H1 (cell line): ENCODE results near the gene SLIT3. TPM values are rescaled to one million over a fixed set of nuclear protein-coding genes. Genes with fewer than 3 reads are reported as not detected.

Experiments used
- CTCF ChIA-PET: fragments of 300-600 bp; sonication (Branson Sonifier 250); formaldehyde crosslinking; loops from one replicate; lab custom pipeline; 2021; ENCODE audit not compliant: partially characterized antibody; lab: Charles Lee
- POLR2A ChIA-PET: fragments of 300-600 bp; sonication (Branson Sonifier 250); formaldehyde crosslinking; loops from one replicate; lab custom pipeline; 2021; ENCODE audit warnings: inconsistent platforms; ENCODE audit not compliant: partially characterized antibody; lab: Charles Lee
- DNase-seq, 2 experiments: peaks; one replicate each; pipeline versions ENCODE4 v3.0.0 to v3.0.0-alpha.2; 2010 to 2022; ENCODE audit warnings: low spot score in 2 of 2, low read depth in 1 of 2, mixed read lengths in 1 of 2
- FAIRE-seq: peaks from 2 replicates; lab custom pipeline; 2011; peaks lifted over from hg19 to GRCh38; lab: Jason Lieb, UNC
- H2AFZ ChIP-seq: 2 replicates; pipeline ENCODE4 v1.8.1; 2012; ENCODE audit warnings: low read length, inconsistent platforms
- H2AK5ac ChIP-seq: 2 replicates; pipeline ENCODE4 v1.6.1; 2013; ENCODE audit warnings: low read depth, low read length
- H2BK120ac ChIP-seq: replicated peaks from 2 replicates; pipeline ENCODE3; 2013; ENCODE audit warnings: low read depth, low read length, inconsistent platforms
- H2BK12ac ChIP-seq: 2 replicates; pipeline ENCODE4 v1.6.1; 2013; ENCODE audit warnings: low read depth, low read length
- H2BK15ac ChIP-seq: 2 replicates; pipeline ENCODE4 v1.6.1; 2013; ENCODE audit warnings: low read length
- H2BK20ac ChIP-seq: 2 replicates; pipeline ENCODE4 v1.6.1; 2013; ENCODE audit warnings: low read length
- H2BK5ac ChIP-seq: 2 replicates; pipeline ENCODE4 v1.6.1; 2013; ENCODE audit warnings: low read depth, low read length
- H3K14ac ChIP-seq: 2 replicates; pipeline ENCODE4 v1.6.1; 2013; ENCODE audit warnings: inconsistent platforms; ENCODE audit not compliant: insufficient read length
- H3K18ac ChIP-seq: 2 replicates; pipeline ENCODE4 v1.6.1; 2013; ENCODE audit warnings: low read length; ENCODE audit errors: extremely low read depth
- H3K23ac ChIP-seq: 2 replicates; pipeline ENCODE4 v1.6.1; 2013; ENCODE audit warnings: inconsistent platforms; ENCODE audit not compliant: insufficient read length
- H3K23me2 ChIP-seq: 2 replicates; pipeline ENCODE4 v1.6.1; 2013; ENCODE audit warnings: low read depth, low read length
- H3K27ac ChIP-seq: 2 replicates; pipeline ENCODE4 v1.6.1; 2011; ENCODE audit warnings: low read depth, low read length, inconsistent platforms
- H3K27me3 ChIP-seq, 4 experiments: replicated peaks in 1 of 4; 1 replicate in 1 of 4; 2 replicates in 3 of 4; pipeline versions ENCODE4 v1.6.1 to v1.8.1; 2011 to 2013; ENCODE audit warnings: low read length in 3 of 4, mild to moderate bottlenecking in 3 of 4, inconsistent platforms in 2 of 4, mixed read lengths in 2 of 4, moderate library complexity in 1 of 4; ENCODE audit not compliant: control insufficient read depth in 3 of 4, insufficient read depth in 3 of 4; ENCODE audit errors: extremely low read depth in 1 of 4
- H3K36me3 ChIP-seq, 4 experiments: 2 replicates each; pipeline versions ENCODE4 v1.6.1 to v1.8.1; 2011 to 2013; ENCODE audit warnings: mild to moderate bottlenecking in 4 of 4, low read length in 3 of 4, moderate library complexity in 2 of 4, control low read depth in 1 of 4, inconsistent platforms in 1 of 4; ENCODE audit not compliant: insufficient read depth in 4 of 4, control insufficient read depth in 2 of 4
- H3K4ac ChIP-seq: replicated peaks from 2 replicates; pipeline ENCODE3; 2013; ENCODE audit warnings: low read length, low read depth, mixed read lengths, inconsistent platforms; ENCODE audit not compliant: insufficient read length
- H3K4me1 ChIP-seq, 4 experiments: replicated peaks in 1 of 4; 1 replicate in 1 of 4; 2 replicates in 3 of 4; pipeline versions ENCODE4 v1.6.1 to v1.8.1; 2011 to 2013; ENCODE audit warnings: low read length in 3 of 4, inconsistent platforms in 2 of 4, mixed read lengths in 1 of 4; ENCODE audit not compliant: insufficient read depth in 4 of 4, control insufficient read depth in 3 of 4
- H3K4me2 ChIP-seq, 2 experiments: 2 replicates each; pipeline versions ENCODE4 v1.6.1 to v1.8.1; 2011 to 2013; ENCODE audit warnings: low read depth in 2 of 2, low read length in 2 of 2, control low read depth in 1 of 2, inconsistent platforms in 1 of 2, mild to moderate bottlenecking in 1 of 2; ENCODE audit not compliant: insufficient read depth in 1 of 2
- H3K4me3 ChIP-seq, 4 experiments: fragments of 200-600, 300-600 bp in 1 of 4; sonication (generic), shearing (Covaris generic), sonication (Bioruptor Twin) in 1 of 4; 2 replicates each; pipeline versions ENCODE4 v1.5.1 to v1.8.1; 2011 to 2016; ENCODE audit warnings: low read length in 4 of 4, low read depth in 3 of 4, control low read depth in 2 of 4, inconsistent platforms in 2 of 4, mild to moderate bottlenecking in 2 of 4, mixed read lengths in 1 of 4, moderate library complexity in 1 of 4; ENCODE audit not compliant: insufficient read depth in 2 of 4; ENCODE audit errors: extremely low read depth in 1 of 4
- H3K56ac ChIP-seq: replicated peaks from 2 replicates; pipeline ENCODE3; 2013; ENCODE audit warnings: low read depth, mild to moderate bottlenecking, mixed read lengths, low read length, inconsistent platforms; ENCODE audit not compliant: insufficient read length
- H3K79me1 ChIP-seq: 2 replicates; pipeline ENCODE4 v1.6.1; 2013; ENCODE audit warnings: low read depth, low read length, control low read depth
- H3K79me2 ChIP-seq, 2 experiments: 2 replicates each; pipeline versions ENCODE4 v1.6.1 to v1.8.1; 2012 to 2013; ENCODE audit warnings: low read length in 2 of 2, mild to moderate bottlenecking in 2 of 2, inconsistent platforms in 1 of 2; ENCODE audit not compliant: insufficient read depth in 2 of 2, control insufficient read depth in 1 of 2
- H3K9ac ChIP-seq, 4 experiments: replicated peaks in 1 of 4; 1 replicate in 1 of 4; 2 replicates in 3 of 4; pipeline versions ENCODE4 v1.6.1 to v1.8.1; 2011 to 2013; ENCODE audit warnings: low read depth in 3 of 4, low read length in 3 of 4, control low read depth in 2 of 4, mild to moderate bottlenecking in 2 of 4, moderate library complexity in 2 of 4, inconsistent platforms in 1 of 4; ENCODE audit errors: extremely low read depth in 1 of 4
- H3K9me3 ChIP-seq, 2 experiments: 2 replicates each; pipeline versions ENCODE4 v1.6.1 to v1.8.1; 2012 to 2013; ENCODE audit warnings: mild to moderate bottlenecking in 2 of 2, moderate library complexity in 2 of 2, control low read depth in 1 of 2, inconsistent platforms in 1 of 2, low read depth in 1 of 2, low read length in 1 of 2, mixed read lengths in 1 of 2; ENCODE audit not compliant: insufficient read depth in 2 of 2
- H4K20me1 ChIP-seq, 2 experiments: replicated peaks in 1 of 2; 2 replicates each; pipeline versions ENCODE3 to v1.8.1; 2011 to 2013; ENCODE audit warnings: inconsistent platforms in 2 of 2, low read length in 2 of 2, mild to moderate bottlenecking in 1 of 2; ENCODE audit not compliant: insufficient read depth in 2 of 2, control insufficient read depth in 1 of 2
- H4K5ac ChIP-seq: 2 replicates; pipeline ENCODE4 v1.6.1; 2013; ENCODE audit warnings: low read length, low read depth, mixed read lengths, inconsistent platforms; ENCODE audit not compliant: insufficient read length
- H4K8ac ChIP-seq: 2 replicates; pipeline ENCODE4 v1.8.0; 2013; ENCODE audit warnings: mild to moderate bottlenecking, moderate library complexity, low read length, inconsistent platforms; ENCODE audit not compliant: insufficient read depth; ENCODE audit errors: extremely low read depth
- H4K91ac ChIP-seq: replicated peaks from 2 replicates; pipeline ENCODE3; 2013; ENCODE audit warnings: low read length, mixed read lengths, inconsistent platforms; ENCODE audit not compliant: insufficient read length
- CTCF ChIP-seq, 3 experiments: IDR thresholded peaks; 1 replicate in 2 of 3; 2 replicates in 1 of 3; pipeline versions ENCODE4 v1.5.1 to v1.6.1; 2011; ENCODE audit warnings: low read length in 3 of 3, mild to moderate bottlenecking in 3 of 3, inconsistent platforms in 2 of 3, low read depth in 1 of 3, moderate library complexity in 1 of 3; ENCODE audit not compliant: insufficient read depth in 1 of 3; ENCODE audit errors: control extremely low read depth in 1 of 3
- RBBP5 ChIP-seq: IDR thresholded peaks from 2 replicates; pipeline ENCODE4 v1.7.1; 2012; ENCODE audit warnings: low read depth, mild to moderate bottlenecking, inconsistent platforms, low read length, moderate library complexity, borderline replicate concordance
- RXRA ChIP-seq: IDR thresholded peaks from 2 replicates; pipeline ENCODE4 v1.6.1; 2011; ENCODE audit warnings: low read depth, mild to moderate bottlenecking, low read length, moderate library complexity; ENCODE audit not compliant: insufficient read depth
- SP4 ChIP-seq: IDR thresholded peaks from 2 replicates; pipeline ENCODE4 v1.6.1; 2012; ENCODE audit warnings: low read length, inconsistent platforms
- WGBS, 2 experiments: shearing (Covaris generic) in 1 of 2; methylation state at CpG; one replicate each; pipeline versions ENCODE4 v1.1.6 to v1.1.7; 2013 to 2015; ENCODE audit warnings: low lambda C conversion rate in 2 of 2, mixed read lengths in 2 of 2, inconsistent platforms in 1 of 2, low coverage in 1 of 2, missing lambda C conversion rate in 1 of 2; ENCODE audit not compliant: insufficient replicate concordance in 2 of 2, insufficient coverage in 1 of 2, insufficient read length in 1 of 2; ENCODE audit errors: extremely low coverage in 1 of 2, missing lambda C conversion rate in 1 of 2; 5-methylcytosine and 5-hydroxymethylcytosine counted together
- polyA plus RNA-seq, 7 experiments: library from polyadenylated mRNA; depleted of rRNA in 3 of 7; stranded (reverse) in 5 of 7; unstranded in 2 of 7; fragments of >200 nt in 5 of 7; fragments of 200-250 nt in 2 of 7; gene quantifications; 1 replicate in 5 of 7; 2 replicates in 1 of 7; 4 replicates in 1 of 7; pipeline versions ENCODE4 v1.2.1 to v1.2.3, GENCODE V29; 2011 to 2013; ENCODE audit warnings: missing spikeins in 2 of 7, mixed read lengths in 2 of 7
- total RNA-seq: library from RNA; stranded (reverse); fragmentation: NEBNext Ultra II Directional; extraction: Animal tissue kit (Norgen Biotek cat#: 25700); gene quantifications from 2 replicates; pipeline ENCODE4 v1.2.1, GENCODE V29; 2021

SLIT3 gene
- total and polyA plus RNA-seq, 2 of the 8 experiments (the other 6 are each of a cell fraction or from before 2014, with no cell fraction given), result 1.1 to 1.2 TPM

GRCh38 chr5:168844922-168845296, 456.0 kb downstream of the SLIT3 start:
- no peak overlapping the region for H3K4me2 ChIP-seq
- no peak overlapping the region for H2BK15ac ChIP-seq
- TF ChIP-seq RXRA (no peak), SP4 (no peak), CTCF (IDR thresholded peaks at IDR 0.05; ENCODE audit: control extremely low read depth in 1 of 3, insufficient read depth in 1 of 3, low read depth in 1 of 3, low read length in 3 of 3) (no peak), RBBP5 (no peak)
- no peaks in the 10 kb centered on the region for H4K20me1 ChIP-seq
- no peaks in the 10 kb centered on the region for H3K79me1 ChIP-seq
- no peak overlapping the region for H2BK5ac ChIP-seq
- FAIRE-seq (no peak), DNase-seq (no peak)
- H3K23ac ChIP-seq, result no peak overlapping the region
- peaks cover 0 to 2% (median 0%) of the 10 kb centered on the region in 4 experiments; a peak in 1 of 7 replicates for H3K4me1 ChIP-seq
- CTCF ChIA-PET, result interaction anchor here (0.7 kb wide), 4 partner anchors 37 to 633 kb away, joined by 3 to 4 read pairs (median 3); no protein-coding TSS in a partner anchor
- H2BK20ac ChIP-seq, result no peak overlapping the region
- no peak overlapping the region for H2BK12ac ChIP-seq
- no peak overlapping the region for H3K27ac ChIP-seq
- no peak overlapping the region for H2AFZ ChIP-seq
- H3K56ac ChIP-seq, result no peak overlapping the region
- H4K5ac ChIP-seq, result no peak overlapping the region
- no peak overlapping the region for H3K14ac ChIP-seq
- H4K91ac ChIP-seq, result no peak overlapping the region
- no peaks in the 10 kb centered on the region for H3K9me3 ChIP-seq
- no peak overlapping the region for H4K8ac ChIP-seq
- no peak overlapping the region for H3K4me3 ChIP-seq
- H3K36me3 ChIP-seq, result no peaks in the 10 kb centered on the region
- 88% methylated on average over 8 of the region's 8 CpGs; no CpG with 5 or more reads in 1 of the 2 experiments for WGBS, 2 experiments
- H3K9ac ChIP-seq, result no peak overlapping the region
- no peak overlapping the region for H2AK5ac ChIP-seq
- POLR2A ChIA-PET, result no interaction called here
- no peaks in the 10 kb centered on the region for H3K23me2 ChIP-seq
- H3K27me3 ChIP-seq, result peaks cover 0 to 6% (median 3%) of the 10 kb centered on the region in 4 experiments; a peak in 3 of 7 replicates
- H2BK120ac ChIP-seq, result no peak overlapping the region
- H3K79me2 ChIP-seq, result no peaks in the 10 kb centered on the region
- H3K4ac ChIP-seq, result no peak overlapping the region
- no peak overlapping the region for H3K18ac ChIP-seq
